NCI-H128 (cell line): ENCODE results near the gene ATIC.

Experiments used
- DNase-seq: peaks from one replicate; lab custom pipeline; 2025; ENCODE audit not compliant: unreplicated experiment; lab: John Stamatoyannopoulos, UW

The ATIC gene

GRCh38 chr2:215314896-215315295 lies 3.0 kb downstream of the ATIC start:
- no peak for DNase-seq

- DNase-seq = no peak
Measured at GRCh38 chr2:215315301-215315700, 3.4 kb downstream of the ATIC start.

- no peak for DNase-seq
Measured at GRCh38 chr2:215316336-215316735, 4.5 kb downstream of the ATIC start.

GRCh38 chr2:215319500-215319899 lies 7.6 kb downstream of the ATIC start:
- no peak for DNase-seq

GRCh38 chr2:215320102-215320501 lies 8.2 kb downstream of the ATIC start:
- DNase-seq = no peak

- no peak for DNase-seq
Measured at GRCh38 chr2:215320679-215321078, 8.8 kb downstream of the ATIC start.

GRCh38 chr2:215324811-215325210 lies 13.0 kb downstream of the ATIC start:
- no peak for DNase-seq

- DNase-seq = no peak
Measured at GRCh38 chr2:215328066-215328465, 16.2 kb downstream of the ATIC start.

GRCh38 chr2:215332872-215333595 lies 21.2 kb downstream of the ATIC start:
- no peak for DNase-seq

GRCh38 chr2:215338883-215339679 lies 27.2 kb downstream of the ATIC start:
- DNase-seq = no peak

- no peak for DNase-seq
Measured at GRCh38 chr2:215347878-215348277, 36.0 kb downstream of the ATIC start.

GRCh38 chr2:215352602-215353001 lies 40.7 kb downstream of the ATIC start:
- DNase-seq = no peak

- no peak for DNase-seq
Measured at GRCh38 chr2:215354771-215355695, 43.2 kb downstream of the ATIC start.

GRCh38 chr2:215355801-215356200 lies 43.9 kb downstream of the ATIC start:
- DNase-seq = no peak

GRCh38 chr2:215356334-215356947 lies 44.6 kb downstream of the ATIC start:
- no peak for DNase-seq

GRCh38 chr2:215356948-215357461 lies 45.1 kb downstream of the ATIC start:
- DNase-seq = no peak

- no peak for DNase-seq
Measured at GRCh38 chr2:215357660-215358059, 45.8 kb downstream of the ATIC start.

- DNase-seq = no peak
Measured at GRCh38 chr2:215358312-215358845, 46.5 kb downstream of the ATIC start.

- no peak for DNase-seq
Measured at GRCh38 chr2:215358891-215359575, 47.2 kb downstream of the ATIC start.

- DNase-seq = no peak
Measured at GRCh38 chr2:215359576-215359922, 47.7 kb downstream of the ATIC start.
